GM18511 (cell line): ENCODE data around the gene SDHC.
"Not testable (repeated sequence)": the region's sequence is repeated elsewhere in the genome, so short reads cannot be mapped to it uniquely, and the experiment has no call there.

Experiments used
- ATAC-seq: cut with Tn5 transposase; IDR thresholded peaks from one replicate; pipeline ENCODE4 v1.9.1; 2021; ENCODE audit warnings: mild to moderate bottlenecking, moderate library complexity; ENCODE audit not compliant: unreplicated experiment

Gene SDHC

DNA sequence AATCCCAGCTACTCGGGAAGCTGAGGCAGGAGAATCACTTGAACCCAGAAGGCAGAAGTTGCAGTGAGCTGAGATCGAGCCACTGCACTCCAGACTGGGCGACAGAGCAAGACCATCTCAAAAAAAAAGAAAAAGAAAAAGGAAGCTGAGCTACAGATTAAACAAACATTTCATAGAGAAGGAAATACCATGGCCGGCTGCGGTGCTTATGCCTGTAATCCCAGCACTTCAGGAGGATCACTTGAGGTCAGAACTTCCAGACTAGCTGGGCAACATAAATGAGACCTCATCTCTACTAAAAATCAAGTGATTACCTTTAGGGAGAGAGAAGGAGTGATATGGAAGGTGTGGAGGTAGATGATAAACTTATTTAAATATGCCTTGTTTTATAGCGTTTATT is 67.5 kb downstream of the SDHC start:
- no peak for ATAC-seq

GRCh38 chr1:161382214-161383019 is 68.2 kb downstream of the SDHC start:
- no peak for ATAC-seq

- no peak for ATAC-seq
Observed at GRCh38 chr1:161388639-161389038, 74.5 kb downstream of the SDHC start.

DNA sequence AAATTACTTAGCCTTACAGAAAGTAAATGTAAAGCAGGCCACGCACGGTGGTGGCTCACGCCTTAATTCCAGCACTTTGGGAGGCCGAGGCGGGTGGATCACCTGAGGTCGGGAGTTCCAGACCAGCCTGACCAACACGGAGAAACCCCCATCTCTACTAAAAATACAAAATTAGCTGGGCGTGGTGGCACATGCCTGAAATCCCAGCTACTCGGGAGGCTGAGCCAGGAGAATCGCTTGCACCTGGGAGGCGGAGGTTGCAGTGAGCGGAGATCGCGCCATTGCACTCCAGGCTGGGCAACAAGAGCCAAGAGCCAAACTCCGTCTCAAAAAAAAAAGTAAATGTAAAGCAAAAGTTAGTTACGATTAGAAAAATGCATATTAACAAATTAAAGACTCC is 75.0 kb downstream of the SDHC start:
- ATAC-seq, result not testable (repeated sequence)

GRCh38 chr1:161389691-161390558 is 75.7 kb downstream of the SDHC start:
- ATAC-seq, result peak; percentile 89

DNA sequence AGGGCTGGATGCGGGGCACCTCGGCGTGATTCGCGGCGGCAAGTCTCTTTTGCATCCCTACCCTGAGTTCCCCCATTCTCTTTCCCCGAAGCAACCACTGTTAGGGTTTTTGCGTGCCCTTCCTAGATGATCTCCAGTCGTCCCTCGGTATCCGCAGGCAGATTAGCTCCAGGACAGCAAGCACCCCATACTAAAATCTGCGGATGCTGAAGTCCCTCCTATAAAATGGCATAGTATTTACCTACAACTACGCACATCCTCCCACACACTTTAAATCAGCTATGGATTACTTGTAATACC is 76.3 kb downstream of the SDHC start:
- ATAC-seq, result no peak

- ATAC-seq, result not testable (repeated sequence)
Observed at GRCh38 chr1:161391136-161391535, 77.0 kb downstream of the SDHC start.

DNA sequence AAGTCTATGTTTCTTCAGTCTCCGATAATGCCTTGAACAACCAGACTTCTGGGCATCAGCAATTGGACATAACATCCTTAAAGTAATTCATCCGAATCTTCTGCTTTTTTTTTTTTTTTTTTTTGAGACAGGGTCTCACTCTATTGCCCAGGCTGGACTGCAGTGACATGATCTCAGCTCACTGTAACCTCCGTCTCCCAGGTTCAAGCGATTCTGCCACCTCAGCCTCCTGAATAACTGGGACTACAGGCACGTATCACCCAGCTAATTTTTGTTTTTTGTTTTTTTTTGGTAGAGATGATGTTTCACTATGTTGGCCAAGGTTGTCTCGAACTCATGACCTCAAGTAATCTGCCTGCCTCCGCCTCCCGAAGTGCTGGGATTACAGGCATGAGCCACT is 77.4 kb downstream of the SDHC start:
- ATAC-seq, result no peak

DNA sequence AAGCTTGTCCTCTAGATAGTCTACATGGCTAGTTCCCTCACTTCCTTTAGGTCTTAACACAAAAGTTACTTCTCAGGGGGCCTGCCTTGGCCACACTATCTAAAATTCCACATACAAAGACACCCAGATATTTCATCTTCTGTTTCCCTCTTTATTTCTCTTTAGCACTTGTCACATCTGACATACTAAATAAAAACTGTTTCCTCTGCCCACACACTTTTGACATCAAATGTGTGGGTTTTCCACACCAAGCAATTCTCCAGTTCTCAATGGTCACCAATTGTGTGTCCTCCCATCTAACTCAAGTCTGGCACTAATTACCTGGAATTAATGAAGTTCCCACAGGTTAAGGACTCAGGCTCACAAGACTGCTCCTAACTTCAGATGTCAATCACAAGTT is 79.0 kb downstream of the SDHC start:
- ATAC-seq, result no peak

DNA sequence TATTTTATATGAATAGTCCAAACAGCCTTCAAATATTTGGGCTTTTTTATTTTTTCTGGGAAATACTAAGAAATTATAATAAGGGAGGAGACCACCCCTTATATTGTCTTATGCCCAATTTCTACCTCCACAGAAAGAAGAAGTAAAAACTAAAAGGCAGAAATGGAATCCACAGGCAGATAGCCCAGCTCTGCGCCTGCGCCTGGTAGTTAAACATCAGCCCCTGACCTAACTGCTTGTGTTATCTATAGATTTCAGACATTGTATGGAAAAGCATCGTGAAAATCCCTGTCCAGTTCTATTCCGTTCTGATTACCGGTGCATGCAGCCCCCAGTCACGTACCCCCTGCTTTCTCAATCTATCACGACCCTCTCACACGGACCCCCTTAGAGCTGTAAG is 82.9 kb downstream of the SDHC start:
- ATAC-seq, result not testable (repeated sequence)

GRCh38 chr1:161398900-161399256 is 84.7 kb downstream of the SDHC start:
- ATAC-seq, result no peak

DNA sequence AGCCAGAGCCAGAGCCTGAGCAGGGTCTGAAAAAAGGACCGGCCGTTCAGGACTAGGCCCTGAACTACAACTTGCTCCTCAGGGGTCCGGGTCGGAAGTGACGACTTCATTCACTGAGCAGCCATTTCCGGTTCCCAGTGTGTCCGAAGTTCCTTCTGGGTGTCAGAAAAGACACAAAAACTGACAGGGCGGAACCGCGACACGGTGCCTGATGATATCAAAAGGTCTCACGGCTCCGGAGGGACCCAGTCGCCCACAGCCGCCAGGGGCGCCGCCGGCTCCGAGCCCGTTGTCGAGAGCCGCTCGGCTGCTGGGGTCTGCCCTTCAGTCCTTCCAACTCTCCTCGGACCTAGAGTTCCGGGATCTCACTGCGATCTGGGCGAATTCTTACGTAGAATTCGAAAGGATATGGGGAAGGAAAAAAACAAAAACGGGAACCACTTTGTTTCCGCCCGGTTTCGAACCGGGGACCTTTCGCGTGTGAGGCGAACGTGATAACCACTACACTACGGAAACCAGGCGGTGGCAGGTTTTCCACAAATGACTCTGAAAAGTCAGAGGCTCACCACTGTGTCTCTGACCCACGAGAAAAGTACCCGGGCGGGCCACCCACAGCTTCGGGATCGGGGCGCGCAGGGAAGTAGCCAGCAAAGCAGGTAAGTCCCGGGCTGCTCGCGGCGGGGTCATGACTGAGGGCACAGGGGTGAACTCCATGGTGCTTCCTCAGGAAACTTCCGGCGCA is 85.2 kb downstream of the SDHC start:
- peak; percentile 80 for ATAC-seq

- ATAC-seq, result no peak
Observed at GRCh38 chr1:161402446-161402845, 88.3 kb downstream of the SDHC start.

DNA sequence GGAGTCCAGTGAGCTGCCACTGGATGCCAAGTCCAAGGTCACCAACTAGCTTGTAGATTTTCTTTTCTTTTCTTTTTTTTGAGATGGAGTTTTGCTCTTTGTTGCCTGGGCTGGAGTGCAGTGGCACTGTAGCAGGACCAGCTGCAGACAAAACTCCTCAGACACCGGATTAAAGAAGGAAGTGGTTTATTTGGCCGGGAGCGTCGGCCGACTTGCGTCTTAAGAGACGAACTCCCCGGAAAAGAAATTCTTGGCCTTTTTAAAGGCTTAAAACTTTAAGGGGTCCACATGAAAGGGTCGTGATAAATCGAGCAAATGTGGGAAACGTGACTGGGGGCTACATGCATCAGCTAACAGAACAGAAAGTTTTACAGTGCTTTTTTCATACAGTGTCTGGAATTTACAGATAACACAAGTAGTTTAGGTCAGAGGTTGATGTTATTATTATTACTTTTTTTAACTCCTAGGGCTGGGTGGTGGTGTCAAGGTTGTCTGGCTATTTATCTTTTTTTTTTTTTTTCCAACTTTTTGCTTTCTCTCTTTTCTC is 89.9 kb downstream of the SDHC start:
- ATAC-seq, result no peak

- not testable (repeated sequence) for ATAC-seq
Observed at GRCh38 chr1:161406551-161406950, 92.4 kb downstream of the SDHC start.

DNA sequence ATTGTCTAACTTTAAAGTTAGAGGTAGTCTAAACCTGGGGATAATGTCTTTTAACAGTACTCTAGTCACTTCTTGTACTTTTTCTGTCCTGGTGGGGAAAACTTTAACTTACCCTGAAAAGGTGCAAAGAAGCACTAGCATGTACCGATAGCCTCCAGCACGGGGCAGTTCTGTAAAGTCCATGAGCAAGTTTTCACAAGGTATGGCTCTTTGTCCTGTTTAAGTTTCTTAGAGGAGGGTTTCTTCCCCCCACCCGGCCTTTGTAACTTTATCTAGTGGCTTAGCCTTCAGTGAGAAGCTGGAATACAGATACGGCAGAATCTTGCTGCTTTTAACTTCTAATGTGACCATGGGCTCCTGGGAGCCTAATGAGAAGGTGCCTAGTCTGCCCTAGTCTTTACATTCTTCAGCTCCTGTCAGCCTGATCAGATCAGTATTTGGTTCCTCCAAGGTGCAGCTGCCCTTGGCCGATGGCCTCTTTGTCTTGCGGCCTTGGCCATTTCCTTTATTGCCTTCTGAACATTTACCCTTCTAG is 93.3 kb downstream of the SDHC start:
- no peak for ATAC-seq

- ATAC-seq, result no peak
Observed at GRCh38 chr1:161408429-161409052, 94.4 kb downstream of the SDHC start.

DNA sequence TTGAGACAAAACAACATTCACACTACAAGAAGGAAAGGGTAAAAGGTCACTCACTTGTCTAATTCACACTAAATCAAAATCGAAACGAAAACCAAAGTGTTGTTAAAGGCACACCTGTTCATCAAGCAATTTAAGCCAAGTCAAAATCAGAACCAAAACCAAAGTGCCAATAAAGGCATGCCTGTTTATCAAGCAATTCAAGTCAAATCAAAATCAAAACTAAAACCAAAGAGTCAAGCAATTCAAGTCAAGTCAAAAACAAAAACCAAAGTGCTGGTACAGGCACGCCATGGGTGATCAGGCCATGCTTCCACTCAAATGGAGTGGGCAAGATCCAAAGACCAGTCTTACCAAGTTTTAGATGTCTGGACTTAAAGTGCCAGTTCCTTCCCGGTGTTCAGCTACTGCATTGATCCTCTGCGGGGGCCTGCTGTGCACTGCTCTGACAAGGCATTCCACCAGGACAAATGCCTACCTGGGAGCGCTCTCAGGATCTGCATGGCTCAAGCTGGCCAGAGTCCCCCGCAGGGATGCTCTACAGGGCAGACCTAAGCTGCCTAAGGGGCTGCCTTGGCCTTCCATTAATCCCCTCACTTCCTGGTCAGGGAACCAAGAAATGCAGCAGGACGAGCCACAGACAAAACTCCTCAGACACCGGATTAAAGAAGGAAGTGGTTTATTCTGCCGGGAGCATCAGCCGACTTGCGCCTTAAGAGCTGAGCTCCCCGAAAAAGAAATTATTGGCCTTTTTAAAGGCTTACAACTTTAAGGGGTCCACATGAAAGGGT is 95.9 kb downstream of the SDHC start:
- not testable (repeated sequence) for ATAC-seq

DNA sequence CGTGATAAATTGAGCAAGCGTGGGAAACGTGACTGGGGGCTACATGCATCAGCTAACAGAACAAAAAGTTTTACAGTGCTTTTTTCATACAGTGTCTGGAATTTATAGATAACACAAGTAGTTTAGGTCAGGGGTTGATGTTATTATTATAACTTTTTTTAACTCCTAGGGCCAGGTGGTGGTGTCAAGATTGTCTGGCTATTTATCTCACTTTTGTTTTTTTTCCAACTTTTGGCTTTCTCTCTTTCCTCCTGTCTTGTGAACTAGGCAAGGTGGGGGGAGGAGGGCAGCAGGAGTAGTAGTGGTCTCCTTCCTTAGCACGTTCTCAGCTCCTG is 96.4 kb downstream of the SDHC start:
- ATAC-seq, result not testable (repeated sequence)
